ENCODE measurements around the gene CSF1.

The CSF1 gene

GRCh38 chr1:109882288-109883245, 28.1 kb upstream of the CSF1 start:
- no peak for DNase-seq (ENCODE audit: low read depth in 2 of 2)

GRCh38 chr1:109883248-109883955, 27.2 kb upstream of the CSF1 start:
- no peak for DNase-seq (ENCODE audit: low read depth in 2 of 2)

- DNase-seq (ENCODE audit: low read depth in 2 of 2) = no peak
These were observed 26.3 kb upstream of the CSF1 start for GRCh38 chr1:109884242-109884891.

GRCh38 chr1:109885589-109885988, 25.1 kb upstream of the CSF1 start:
- no peak for DNase-seq (ENCODE audit: low read depth in 2 of 2)

GRCh38 chr1:109886827-109887226, 23.8 kb upstream of the CSF1 start:
- no peak for DNase-seq (ENCODE audit: low read depth in 2 of 2)

DNA sequence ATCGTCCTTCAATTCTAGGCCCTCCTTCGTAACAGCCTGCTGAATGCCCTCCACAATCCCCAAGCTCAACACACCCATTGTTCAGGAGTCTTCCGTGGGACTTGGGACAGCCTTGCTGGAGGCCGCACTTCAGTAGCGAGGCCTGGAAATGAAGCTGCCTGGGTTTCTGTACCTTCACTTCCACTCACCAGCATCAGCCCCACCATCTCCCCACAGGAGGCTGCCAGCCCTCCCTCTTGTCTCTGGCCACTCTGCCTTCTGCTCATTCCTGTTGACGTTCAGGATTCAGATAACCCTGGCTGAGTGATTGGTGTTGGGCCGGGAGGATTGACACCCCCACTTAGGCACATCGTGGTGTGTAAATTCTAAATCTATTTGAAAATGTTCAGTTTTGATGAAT, 23.4 kb upstream of the CSF1 start:
- no peak for DNase-seq (ENCODE audit: low read depth in 2 of 2)

DNA sequence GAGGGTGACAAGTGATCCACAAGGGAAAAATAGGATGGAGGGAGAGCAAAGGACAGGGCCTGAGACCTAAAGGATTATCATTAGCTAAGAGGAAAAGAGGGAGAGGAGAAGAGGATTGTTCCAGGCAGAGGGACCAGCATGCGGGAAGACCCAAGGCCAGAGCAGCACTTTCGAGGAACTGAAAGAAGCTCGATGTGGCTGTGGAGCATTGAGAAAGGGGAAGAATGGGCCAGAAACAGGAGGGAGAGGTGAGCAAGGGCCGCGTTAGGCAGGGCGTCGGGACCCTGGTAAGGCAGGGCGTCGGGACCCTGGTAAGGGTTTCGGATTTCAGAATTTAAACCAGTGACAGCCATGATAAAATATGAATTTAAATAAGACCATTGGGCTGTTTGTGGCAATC, 22.8 kb upstream of the CSF1 start:
- DNase-seq (ENCODE audit: low read depth in 2 of 2) = no peak

DNA sequence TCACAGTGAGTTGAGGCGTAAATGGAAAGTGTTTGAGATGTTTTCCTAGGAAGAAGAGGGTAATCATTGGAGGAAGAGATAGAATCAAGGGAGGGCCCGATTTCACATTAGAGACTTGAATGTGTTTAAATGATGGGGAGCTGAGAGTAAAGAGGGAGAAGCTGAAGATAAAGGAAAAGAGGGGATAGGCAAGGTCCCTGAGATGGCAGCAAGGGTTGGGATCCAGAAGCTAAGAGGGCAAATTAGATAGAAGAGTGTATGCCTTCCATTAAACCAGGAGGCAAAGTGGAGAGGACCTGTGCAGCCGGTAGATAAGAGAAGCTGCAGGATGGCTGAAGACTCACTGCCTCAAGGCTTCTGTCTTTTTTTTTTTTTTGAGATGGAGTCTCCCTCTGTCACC, 21.6 kb upstream of the CSF1 start:
- DNase-seq (ENCODE audit: low read depth in 2 of 2) = no peak

GRCh38 chr1:109890115-109890953, 20.3 kb upstream of the CSF1 start:
- DNase-seq (ENCODE audit: low read depth in 2 of 2) = peak; percentile 37 to 40

- no peak for DNase-seq (ENCODE audit: low read depth in 2 of 2)
These were observed 18.7 kb upstream of the CSF1 start for GRCh38 chr1:109891930-109892329.

DNA sequence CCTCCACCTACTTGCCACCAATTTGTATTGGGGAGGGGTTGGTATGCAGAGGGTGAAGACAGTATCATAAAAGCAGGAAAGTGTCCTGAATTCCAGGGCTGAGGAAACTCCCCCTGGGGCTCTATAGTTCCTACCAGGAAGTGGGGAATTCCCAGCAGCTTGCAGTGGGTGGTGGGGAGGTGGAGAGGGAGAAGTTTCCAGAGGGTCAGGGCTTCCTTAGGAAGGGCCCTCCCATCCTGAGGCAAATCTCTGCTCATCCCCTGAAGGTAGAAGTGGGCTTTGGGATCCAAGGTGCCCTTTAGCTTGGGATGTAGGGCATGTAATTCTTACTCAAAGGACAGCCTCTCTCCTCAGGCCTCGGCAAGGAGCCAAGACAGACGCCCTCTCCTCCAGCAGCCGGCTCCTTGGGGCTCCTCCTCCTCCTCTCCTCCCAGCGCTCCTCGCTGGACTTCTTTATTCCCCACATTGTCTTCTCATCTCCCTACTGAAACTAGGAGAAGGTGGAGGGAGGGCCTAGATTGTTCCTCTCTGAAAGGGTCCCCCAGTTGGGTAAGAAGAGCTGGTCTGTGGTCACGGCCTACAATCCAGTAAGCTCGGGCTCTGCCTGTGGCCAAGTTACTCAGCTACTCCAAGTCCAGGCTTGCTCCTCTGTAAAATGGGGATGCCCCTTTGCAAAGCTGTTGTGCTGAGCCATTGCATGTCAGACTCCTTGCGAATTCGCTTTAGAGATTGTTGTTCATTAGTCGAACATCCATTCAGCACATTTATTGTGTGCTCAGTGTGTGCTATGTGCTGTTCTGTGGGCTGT, 17.9 kb upstream of the CSF1 start:
- DNase-seq (ENCODE audit: low read depth in 2 of 2) = no peak

GRCh38 chr1:109893532-109894171, 17.0 kb upstream of the CSF1 start:
- DNase-seq (ENCODE audit: low read depth in 2 of 2) = no peak

- no peak for DNase-seq (ENCODE audit: low read depth in 2 of 2)
These were observed 15.6 kb upstream of the CSF1 start for GRCh38 chr1:109894823-109895719.

DNA sequence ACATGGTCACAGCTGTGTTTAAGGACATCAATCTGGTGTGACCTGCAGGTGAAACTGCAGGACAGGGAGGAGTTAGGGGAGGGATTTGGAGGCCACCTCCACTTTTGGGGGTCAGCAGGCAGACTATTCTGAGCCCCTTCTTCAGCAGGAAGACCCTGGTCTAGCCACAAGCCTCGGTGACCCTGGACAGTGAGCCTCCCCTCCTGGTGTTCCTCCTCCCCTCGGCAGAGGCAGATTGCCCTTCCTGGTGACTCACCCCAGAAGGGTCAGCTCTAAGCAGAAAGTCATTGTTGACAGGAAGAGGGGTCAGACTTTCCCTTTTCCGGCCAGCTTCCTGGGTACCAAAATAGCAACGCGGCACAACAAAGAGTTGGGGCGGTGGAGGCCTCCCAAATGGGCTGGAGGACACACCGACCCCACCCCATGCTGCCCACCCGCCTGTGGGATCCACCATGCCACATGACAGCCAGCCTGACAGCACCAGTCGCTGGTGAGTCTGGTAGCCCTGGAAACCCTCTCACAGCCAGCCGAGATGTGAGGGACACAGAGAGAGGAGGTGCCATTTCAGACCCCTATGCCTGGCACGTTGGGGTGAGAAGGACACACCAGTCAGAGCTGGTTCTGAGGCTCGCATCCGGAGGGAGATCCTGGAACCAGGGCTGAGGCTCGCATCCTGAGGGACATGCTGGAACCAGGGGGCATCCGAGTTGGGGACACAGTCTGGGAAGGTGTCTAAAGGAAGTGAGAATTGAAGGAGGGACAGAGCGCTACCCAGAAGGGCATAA, 14.7 kb upstream of the CSF1 start:
- no peak for DNase-seq (ENCODE audit: low read depth in 2 of 2)

- DNase-seq (ENCODE audit: low read depth in 2 of 2) = no peak
These were observed 14.0 kb upstream of the CSF1 start for GRCh38 chr1:109896681-109897080.

DNA sequence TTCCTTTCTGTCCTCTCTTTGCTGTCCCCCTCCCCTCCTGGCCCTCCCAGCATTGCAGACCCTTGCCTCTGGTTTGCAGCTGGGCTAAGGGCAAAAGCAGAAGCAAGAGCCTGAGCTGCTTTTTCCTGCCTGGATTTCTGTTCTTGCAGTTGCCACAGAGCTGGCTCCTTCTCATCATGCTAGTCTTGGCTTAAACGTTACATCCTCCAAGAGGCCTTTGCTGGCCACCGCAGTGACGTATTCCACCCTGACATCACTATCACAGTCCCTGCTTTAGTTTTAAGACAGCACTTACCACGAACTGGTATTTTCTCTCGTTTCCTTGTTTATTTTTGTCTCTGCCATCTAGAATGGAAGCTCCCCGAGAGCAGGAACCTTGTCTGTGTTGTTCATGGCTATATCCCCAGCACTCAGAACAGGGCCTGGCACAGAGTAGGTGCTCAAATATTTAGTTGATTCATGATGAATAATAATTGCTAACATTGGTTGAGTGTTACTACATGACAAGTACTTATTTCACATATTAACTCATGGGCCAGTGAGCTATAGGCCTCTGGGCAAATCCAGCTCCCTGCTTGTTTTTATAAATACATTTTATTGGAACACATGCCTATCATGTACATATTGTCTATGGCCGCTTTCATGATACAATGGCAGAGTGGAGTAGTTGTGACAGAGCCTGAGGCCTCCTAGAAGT, 13.2 kb upstream of the CSF1 start:
- DNase-seq (ENCODE audit: low read depth in 2 of 2) = no peak

GRCh38 chr1:109898842-109899241, 11.8 kb upstream of the CSF1 start:
- DNase-seq (ENCODE audit: low read depth in 2 of 2) = no peak

DNA sequence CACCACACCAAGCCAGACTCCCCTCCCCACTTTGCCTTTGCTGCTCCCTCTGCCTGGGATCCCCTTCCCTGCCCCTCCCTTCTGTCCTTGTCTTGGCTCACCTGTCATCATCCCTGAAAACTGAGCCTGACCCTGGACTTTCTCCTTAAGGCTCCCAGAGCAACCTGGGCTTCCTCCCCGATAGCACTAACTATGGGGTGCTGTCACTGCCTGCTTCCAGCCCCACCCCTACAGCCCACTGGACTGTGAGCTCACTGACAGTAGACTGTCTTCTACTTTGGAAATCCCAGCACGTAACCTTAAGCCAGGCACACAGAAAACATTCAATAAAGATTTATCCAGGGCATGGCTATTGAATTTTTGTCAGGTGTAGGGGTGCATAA, 9.5 kb upstream of the CSF1 start:
- no peak for DNase-seq (ENCODE audit: low read depth in 2 of 2)
